Fibroblast of villous mesenchyme (primary cell): Measurements from ENCODE around the gene FBXL13. TPM values are rescaled to one million over a fixed set of nuclear protein-coding genes. Genes with fewer than 3 reads are reported as not detected.

Source experiments
- DNase-seq: peaks from one replicate; pipeline ENCODE4 v3.0.0-alpha.2; 2010; ENCODE audit warnings: low read depth
- H3K4me3 ChIP-seq: 2 replicates; pipeline ENCODE4 v1.5.1; 2011; ENCODE audit warnings: low read depth, mild to moderate bottlenecking, low read length
- CTCF ChIP-seq: IDR thresholded peaks from 2 replicates; pipeline ENCODE4 v1.5.1; 2012; ENCODE audit warnings: low read depth, mild to moderate bottlenecking, low read length; ENCODE audit not compliant: insufficient read depth
- total RNA-seq: library from RNA; depleted of rRNA; stranded (reverse); fragments of >200 nt; gene quantifications from 2 replicates; pipeline ENCODE4 v1.2.3, GENCODE V29; 2012

Gene FBXL13
- total RNA-seq, 1 donor: 2.2 TPM

GRCh38 chr7:102991540-102992214, 82.9 kb downstream of the FBXL13 start:
- peak; percentile 93 for DNase-seq
- no peak for TF ChIP-seq CTCF
- H3K4me3 ChIP-seq: no peak overlapping the region

DNA sequence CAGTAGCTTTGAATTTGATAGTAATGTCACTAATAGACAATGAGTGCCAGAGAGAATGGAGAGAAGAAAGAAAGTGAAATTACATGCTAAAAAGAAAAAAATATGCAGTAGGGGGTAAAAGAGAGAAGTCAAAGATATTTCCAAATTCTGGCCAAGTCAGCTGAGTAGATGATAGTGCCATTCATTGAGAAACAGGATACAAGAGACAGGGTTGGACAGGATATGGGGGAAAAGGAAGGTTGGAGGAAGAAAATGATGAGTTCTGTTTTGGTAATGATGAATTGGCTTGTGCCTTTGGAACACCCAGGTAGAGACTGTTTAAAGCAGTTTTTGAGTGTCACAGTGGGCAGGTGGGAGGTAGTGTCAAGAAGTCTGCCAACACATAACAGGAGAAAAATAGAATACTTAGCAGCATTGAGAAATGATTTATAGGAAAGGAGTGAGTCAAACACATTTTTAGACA, 83.5 kb downstream of the FBXL13 start:
- TF ChIP-seq CTCF: no peak
- H3K4me3 ChIP-seq: no peak overlapping the region
- DNase-seq: no peak

- DNase-seq: no peak
- H3K4me3 ChIP-seq: no peak overlapping the region
- no peak for TF ChIP-seq CTCF
These were observed 84.0 kb downstream of the FBXL13 start for GRCh38 chr7:102990642-102991041.

GRCh38 chr7:102988631-102989560, 85.7 kb downstream of the FBXL13 start:
- DNase-seq: peak; percentile 40
- H3K4me3 ChIP-seq: no peak overlapping the region

DNA sequence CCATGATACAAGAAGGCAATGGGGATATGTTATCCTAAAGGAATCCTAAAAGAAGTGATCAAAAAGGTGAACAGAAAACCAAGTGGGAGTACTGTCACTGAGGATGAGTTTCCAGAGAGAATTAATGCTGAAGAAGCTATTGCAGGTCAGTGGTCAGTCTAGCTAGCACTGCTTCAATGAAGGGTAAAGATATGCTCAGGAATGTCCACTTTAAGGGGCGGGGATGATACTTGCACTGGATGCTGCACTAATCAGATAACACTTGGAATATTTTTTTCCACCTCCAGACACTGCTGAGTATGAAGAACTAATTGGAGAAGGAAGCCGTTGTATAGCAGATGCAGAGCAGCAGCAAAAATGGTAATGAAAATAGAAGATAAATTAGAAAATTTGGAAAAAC, 86.5 kb downstream of the FBXL13 start:
- no peak overlapping the region for H3K4me3 ChIP-seq
- DNase-seq: no peak
- TF ChIP-seq CTCF: no peak

More at GRCh38 chr7:102988631-102989560, 85.7 kb downstream of the FBXL13 start:
- TF ChIP-seq CTCF: no peak

GRCh38 chr7:102985176-102985783, 89.3 kb downstream of the FBXL13 start:
- TF ChIP-seq CTCF: no peak
- DNase-seq: peak; percentile 50
- no peak overlapping the region for H3K4me3 ChIP-seq
